ENCODE results near the gene PARP8. TPM values are rescaled to one million over a fixed set of nuclear protein-coding genes. Genes with fewer than 3 reads are reported as not detected.

Gene PARP8
- total and polyA plus RNA-seq, 9 of the 15 experiments (the other 6 are each of a cell fraction or from before 2014, with no cell fraction given), result 0.03 to 0.31 TPM; not detected in 7

GRCh38 chr5:50829023-50829422, 162.6 kb downstream of the PARP8 start (continued):
- TF ChIP-seq, protein P1, sequence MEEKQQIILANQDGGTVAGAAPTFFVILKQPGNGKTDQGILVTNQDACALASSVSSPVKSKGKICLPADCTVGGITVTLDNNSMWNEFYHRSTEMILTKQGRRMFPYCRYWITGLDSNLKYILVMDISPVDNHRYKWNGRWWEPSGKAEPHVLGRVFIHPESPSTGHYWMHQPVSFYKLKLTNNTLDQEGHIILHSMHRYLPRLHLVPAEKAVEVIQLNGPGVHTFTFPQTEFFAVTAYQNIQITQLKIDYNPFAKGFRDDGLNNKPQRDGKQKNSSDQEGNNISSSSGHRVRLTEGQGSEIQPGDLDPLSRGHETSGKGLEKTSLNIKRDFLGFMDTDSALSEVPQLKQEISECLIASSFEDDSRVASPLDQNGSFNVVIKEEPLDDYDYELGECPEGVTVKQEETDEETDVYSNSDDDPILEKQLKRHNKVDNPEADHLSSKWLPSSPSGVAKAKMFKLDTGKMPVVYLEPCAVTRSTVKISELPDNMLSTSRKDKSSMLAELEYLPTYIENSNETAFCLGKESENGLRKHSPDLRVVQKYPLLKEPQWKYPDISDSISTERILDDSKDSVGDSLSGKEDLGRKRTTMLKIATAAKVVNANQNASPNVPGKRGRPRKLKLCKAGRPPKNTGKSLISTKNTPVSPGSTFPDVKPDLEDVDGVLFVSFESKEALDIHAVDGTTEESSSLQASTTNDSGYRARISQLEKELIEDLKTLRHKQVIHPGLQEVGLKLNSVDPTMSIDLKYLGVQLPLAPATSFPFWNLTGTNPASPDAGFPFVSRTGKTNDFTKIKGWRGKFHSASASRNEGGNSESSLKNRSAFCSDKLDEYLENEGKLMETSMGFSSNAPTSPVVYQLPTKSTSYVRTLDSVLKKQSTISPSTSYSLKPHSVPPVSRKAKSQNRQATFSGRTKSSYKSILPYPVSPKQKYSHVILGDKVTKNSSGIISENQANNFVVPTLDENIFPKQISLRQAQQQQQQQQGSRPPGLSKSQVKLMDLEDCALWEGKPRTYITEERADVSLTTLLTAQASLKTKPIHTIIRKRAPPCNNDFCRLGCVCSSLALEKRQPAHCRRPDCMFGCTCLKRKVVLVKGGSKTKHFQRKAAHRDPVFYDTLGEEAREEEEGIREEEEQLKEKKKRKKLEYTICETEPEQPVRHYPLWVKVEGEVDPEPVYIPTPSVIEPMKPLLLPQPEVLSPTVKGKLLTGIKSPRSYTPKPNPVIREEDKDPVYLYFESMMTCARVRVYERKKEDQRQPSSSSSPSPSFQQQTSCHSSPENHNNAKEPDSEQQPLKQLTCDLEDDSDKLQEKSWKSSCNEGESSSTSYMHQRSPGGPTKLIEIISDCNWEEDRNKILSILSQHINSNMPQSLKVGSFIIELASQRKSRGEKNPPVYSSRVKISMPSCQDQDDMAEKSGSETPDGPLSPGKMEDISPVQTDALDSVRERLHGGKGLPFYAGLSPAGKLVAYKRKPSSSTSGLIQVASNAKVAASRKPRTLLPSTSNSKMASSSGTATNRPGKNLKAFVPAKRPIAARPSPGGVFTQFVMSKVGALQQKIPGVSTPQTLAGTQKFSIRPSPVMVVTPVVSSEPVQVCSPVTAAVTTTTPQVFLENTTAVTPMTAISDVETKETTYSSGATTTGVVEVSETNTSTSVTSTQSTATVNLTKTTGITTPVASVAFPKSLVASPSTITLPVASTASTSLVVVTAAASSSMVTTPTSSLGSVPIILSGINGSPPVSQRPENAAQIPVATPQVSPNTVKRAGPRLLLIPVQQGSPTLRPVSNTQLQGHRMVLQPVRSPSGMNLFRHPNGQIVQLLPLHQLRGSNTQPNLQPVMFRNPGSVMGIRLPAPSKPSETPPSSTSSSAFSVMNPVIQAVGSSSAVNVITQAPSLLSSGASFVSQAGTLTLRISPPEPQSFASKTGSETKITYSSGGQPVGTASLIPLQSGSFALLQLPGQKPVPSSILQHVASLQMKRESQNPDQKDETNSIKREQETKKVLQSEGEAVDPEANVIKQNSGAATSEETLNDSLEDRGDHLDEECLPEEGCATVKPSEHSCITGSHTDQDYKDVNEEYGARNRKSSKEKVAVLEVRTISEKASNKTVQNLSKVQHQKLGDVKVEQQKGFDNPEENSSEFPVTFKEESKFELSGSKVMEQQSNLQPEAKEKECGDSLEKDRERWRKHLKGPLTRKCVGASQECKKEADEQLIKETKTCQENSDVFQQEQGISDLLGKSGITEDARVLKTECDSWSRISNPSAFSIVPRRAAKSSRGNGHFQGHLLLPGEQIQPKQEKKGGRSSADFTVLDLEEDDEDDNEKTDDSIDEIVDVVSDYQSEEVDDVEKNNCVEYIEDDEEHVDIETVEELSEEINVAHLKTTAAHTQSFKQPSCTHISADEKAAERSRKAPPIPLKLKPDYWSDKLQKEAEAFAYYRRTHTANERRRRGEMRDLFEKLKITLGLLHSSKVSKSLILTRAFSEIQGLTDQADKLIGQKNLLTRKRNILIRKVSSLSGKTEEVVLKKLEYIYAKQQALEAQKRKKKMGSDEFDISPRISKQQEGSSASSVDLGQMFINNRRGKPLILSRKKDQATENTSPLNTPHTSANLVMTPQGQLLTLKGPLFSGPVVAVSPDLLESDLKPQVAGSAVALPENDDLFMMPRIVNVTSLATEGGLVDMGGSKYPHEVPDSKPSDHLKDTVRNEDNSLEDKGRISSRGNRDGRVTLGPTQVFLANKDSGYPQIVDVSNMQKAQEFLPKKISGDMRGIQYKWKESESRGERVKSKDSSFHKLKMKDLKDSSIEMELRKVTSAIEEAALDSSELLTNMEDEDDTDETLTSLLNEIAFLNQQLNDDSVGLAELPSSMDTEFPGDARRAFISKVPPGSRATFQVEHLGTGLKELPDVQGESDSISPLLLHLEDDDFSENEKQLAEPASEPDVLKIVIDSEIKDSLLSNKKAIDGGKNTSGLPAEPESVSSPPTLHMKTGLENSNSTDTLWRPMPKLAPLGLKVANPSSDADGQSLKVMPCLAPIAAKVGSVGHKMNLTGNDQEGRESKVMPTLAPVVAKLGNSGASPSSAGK (IDR thresholded peaks at IDR 0.05), result no peak
